GM18520 (cell line): ENCODE measurements around the gene DBP.
"Not testable (repeated sequence)": the region's sequence is repeated elsewhere in the genome, so short reads cannot be mapped to it uniquely, and the experiment has no call there.

ENCODE experiments used
- ATAC-seq: cut with Tn5 transposase; IDR thresholded peaks from one replicate; pipeline ENCODE4 v1.9.1; 2021; ENCODE audit not compliant: unreplicated experiment

The DBP gene, protein sequence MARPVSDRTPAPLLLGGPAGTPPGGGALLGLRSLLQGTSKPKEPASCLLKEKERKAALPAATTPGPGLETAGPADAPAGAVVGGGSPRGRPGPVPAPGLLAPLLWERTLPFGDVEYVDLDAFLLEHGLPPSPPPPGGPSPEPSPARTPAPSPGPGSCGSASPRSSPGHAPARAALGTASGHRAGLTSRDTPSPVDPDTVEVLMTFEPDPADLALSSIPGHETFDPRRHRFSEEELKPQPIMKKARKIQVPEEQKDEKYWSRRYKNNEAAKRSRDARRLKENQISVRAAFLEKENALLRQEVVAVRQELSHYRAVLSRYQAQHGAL

DNA sequence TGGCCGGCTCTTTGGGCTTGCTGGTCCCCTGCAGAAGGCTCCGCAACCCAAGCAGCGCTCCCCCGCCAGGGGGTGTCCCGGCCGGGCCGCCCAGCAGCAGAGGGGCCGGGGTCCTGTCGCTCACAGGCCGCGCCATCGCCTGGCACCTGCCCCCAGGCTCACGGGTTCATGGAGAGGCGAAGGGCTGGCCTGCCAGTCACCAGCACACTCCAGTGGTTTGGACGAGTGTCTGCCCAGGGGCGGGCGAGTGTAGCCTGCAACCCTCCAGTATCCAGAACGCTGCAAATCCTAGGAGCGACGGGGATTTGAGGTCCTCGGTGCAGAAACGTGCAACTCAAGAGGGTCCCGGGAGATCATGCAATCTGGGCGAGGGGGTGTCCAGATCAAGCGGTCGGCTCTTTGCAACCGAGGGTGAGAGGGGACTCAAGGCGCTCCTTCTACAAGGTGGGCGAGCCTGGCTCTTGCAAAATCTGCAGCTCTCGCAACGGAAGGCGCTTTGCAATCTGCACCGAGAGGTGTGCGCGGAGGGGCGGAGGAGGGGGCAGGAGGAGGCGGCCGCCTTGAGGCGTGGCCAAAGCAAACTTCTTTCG lies at the start of gene DBP:
Gene DBP, minus strand, starts transcription at position 521 of the 590 bp plus-strand sequence. Its CDS starts 385 bp downstream, at position 136.
- no peak for ATAC-seq

DNA sequence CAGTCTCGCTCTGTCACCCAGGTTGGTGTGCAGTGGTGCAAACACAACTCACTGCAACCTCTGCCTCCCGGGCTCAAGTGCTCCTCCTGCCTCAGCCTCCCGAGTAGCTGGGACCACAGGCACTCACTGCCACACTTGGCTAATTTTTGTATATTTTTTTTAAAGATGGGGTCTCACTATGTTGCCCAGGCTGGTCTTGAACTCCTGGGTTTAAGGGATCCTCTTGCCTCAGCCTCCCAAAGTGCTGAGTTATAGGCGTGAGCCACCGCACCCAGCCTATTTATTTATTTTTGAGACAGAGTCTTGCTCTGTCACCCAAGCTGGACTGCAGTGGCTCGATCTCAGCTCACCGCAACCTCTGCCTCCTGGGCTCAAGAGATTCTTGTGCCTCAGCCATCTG lies 49.5 kb upstream of the DBP start:
- not testable (repeated sequence) for ATAC-seq

DNA sequence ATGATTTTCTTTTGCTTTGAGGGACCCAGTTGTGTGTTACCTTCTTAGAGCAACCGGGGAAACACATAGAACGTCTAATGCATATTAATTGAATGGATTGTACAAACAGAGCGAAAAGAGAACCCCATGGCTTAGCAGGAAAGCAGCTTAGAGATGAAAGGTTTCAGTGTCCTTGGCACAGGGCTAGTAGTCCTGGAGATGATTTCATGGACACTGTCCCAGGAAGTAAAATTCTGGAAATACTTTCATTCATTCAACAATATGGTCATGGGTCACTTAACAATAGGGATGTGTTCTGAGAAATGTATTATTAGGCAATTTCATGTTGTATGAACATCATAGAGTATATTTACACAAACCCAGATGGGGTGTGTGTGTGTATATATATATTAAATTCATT lies 48.9 kb upstream of the DBP start:
- no peak for ATAC-seq

DNA sequence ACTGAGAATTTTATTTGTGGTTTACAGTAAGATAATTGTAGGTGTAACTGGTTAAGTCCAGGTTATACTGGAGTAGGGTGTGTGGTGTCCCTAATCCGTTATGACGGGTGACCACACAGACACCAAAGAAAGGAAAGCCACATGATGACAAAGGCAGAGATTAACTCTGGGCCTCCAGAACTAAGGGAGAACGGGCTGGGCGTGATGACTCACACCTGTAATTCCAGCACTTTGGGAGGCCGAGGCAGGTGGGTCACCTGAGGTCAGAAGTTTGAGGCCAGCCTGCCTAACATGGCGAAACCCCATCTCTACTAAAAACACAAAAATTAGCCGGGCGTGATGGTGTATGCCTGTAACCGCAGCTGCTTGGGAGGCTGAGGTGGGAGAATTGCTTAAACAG lies 48.4 kb upstream of the DBP start:
- no peak for ATAC-seq

DNA sequence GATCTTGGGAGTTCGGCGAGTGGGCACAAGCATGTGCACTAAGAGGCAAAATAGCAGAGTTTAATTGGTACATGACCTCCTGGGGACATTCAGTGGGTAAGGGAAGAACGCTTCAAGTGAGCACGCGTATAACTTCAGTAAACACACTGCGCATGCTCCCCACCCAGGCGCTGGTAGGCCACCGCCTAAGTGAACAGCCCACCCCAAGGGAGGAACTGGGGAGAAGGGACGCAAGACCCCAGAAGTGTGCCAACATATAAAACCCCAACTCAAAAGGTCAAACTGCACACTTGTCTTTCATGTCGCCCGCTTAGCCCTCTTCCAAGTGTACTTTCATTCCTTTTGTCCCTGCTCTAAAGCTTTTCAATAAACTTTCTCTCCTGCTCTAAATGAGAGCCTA lies 46.2 kb upstream of the DBP start:
- ATAC-seq, result no peak

DNA sequence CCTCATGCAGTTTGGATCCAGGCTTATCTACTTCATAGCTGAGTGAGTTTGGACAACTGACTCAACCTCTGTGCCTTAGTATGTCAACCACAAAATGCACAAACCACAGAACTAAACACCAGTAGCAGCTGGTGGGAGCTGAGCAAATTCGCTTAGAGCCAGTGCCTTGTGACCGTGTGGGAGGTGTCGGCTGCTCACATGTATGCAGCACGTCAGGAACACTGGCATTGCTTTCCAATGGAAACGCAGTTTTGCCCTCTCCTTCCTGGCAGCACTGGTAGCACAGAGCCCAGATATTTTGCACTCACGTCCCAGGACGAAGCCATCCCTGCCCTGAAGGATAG lies 43.9 kb upstream of the DBP start:
- no peak for ATAC-seq

DNA sequence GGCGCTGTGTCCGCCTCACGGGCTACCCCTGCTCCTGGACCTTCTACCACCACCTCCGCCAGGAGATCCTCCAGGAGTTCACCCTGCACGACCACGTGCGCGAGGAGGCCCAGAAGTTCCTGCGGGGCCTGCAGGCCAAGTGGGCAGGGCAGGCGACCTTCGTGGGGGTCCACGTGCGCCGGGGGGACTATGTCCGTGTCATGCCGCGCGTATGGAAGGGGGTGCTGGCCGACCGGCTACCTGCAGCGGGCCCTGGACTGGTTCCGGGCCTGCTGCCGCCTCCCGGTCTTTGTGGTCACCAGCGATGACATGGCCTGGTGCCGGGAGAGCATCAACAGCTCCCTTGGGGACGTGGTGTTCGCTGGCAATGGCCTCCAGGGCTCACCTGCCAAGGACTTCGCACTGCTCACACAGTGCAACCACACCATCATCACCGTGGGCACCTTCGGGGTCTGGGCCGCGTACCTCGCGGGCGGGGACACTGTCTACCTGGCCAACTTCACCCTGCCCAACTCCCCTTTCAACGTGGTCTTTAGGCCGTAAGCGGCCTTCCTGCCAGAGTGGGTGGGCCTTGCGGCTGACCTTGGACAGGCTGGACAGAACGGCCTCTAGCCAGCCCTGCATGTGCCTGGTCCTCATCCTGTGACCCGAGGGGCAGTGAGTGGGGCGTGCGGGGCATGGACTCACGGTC lies 43.4 kb upstream of the DBP start:
- ATAC-seq, result no peak

DNA sequence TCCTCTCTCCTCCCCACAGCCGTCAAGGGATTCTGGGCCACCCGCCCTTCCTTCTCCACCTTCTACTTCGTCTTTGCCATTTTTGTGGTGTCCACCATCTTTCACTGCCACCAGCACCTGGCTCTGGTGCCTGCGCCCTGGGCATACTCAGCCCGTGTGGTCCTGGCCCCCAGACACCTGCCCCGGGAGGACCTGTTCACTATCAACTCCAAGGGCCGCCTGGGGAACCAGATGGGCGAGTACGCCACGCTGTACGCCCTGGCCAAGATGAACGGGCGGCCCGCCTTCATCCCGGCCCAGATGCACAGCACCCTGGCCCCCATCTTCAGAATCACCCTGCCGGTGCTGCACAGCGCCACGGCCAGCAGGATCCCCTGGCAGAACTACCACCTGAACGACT lies 42.8 kb upstream of the DBP start:
- ATAC-seq, result not testable (repeated sequence)

DNA sequence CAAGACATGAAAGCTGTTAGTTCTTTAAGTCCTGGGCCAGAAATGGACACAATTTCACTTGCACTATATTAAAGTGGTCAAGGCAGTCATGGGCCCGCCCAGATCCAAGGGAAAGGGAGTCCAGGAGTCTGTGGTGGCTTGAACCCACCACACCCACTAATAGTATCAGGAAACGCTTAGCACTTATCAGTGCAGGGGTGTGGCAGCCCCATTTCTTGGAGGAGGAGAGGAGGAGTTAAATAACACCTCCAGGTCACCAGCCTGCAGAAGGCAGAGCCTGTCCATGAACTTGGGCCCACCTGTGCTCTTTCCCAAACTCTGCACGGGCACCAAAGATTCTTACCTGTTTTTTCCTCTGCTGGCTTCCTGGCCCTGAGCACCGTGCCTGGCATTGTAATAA lies 41.0 kb upstream of the DBP start:
- no peak for ATAC-seq

DNA sequence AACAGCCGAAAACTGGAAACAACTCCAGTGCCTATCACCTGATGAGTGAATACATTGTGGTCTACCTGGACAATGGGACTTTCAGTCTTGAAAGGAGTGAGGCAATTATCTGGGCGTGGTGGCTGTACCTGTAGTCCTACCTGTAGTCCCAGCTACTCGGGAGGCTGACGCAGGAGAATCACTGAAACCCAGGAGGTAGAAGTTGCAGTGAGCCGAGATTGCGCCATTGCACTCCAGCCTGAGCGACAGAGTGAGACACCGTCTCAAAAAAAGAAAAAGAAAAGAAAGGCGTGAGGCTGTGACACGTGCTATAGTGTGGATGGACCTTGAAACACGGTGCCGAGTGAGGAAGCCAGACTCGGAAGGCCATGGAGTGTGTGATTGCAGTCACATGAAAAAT lies 39.7 kb upstream of the DBP start:
- no peak for ATAC-seq

DNA sequence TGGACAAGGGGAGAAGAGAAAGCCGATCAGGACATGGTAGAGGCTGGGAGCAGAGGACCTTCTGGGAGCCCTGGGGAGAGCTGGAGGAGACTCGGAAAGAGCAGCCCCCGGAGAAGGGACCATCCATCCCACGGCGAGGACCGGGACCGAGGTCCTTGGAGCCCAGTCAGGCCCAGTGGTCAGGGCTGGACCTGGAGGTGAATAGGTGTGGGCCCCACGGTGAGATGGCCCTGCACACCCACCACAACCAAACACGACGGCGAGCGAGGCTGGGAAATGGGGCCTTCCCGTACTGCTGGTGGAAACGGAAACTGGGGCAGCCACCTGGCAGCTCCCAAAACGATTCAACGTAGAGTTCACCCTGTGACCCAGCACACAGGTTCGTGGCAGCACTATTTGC lies 39.3 kb upstream of the DBP start:
- ATAC-seq, result no peak

DNA sequence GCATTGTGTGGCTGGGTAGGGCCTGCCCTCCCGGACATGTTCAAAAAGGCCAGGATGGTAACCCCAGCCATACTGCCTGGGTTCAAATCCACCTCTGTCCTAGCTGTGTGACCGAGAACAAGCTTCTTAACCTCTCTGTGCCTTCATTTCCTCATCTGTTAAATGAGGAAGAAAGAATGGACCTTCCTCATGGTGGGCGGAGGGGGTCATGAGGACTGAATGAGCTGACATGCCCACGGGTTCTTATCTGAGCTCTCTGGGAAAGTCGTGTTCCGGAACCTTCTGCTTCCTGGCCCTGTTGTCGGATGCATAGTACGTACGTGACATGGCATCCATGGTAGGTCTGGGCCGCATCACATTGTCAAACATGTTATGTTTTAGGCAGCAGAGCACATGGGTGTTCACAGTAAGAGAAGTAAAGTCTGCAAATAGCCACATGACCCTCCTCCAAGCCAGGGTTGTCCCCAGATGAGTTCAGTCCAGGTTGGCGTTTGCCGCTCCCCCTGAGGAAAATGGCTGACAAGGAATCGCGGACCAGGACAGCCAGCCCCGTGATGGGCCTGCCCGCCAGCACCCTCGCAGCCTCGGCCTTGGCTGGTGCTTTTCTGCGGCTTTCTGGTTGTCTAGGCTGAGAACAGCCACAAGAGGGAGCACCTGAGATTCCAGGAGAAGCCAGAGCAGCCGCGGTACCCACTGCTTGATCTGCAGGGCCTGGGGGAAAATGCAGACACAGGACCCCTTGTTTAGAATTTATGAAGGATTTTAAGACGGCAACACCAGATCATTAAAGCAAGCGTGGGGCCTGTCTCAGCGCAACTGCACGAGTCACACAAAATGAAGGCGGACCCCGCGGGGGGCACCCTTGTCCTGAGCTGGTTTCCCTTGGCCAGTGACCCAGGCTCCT lies 38.0 kb upstream of the DBP start:
- no peak for ATAC-seq

DNA sequence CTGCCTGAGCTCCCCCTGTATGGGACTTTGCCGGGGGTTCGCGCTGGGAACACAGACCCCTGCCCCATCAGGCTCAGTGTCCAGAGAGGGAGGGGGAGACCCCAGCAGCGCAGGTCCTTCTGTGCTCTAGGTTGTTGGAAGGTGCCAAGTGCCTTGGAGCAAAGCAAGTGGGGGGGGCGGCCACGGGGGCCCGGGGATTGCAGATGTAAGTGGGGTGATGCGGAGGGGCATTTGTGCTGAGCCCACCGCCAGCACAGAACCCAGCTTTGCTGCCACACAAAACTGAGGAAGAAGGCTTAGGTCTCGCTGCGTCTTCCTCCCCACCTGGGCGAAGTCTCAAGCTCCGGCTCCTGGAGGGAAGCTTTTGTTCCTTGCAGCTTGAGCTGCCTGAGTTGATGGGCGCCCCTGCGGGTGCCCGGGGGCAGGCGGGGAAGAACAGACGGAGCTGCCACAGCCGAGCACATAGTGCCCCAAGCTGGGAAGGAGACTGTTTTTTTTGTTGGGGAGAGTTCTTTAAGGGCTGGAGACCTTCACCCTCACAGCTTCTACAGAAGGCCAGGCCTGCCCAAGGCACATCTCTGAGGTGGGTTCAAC lies 37.1 kb upstream of the DBP start:
- no peak for ATAC-seq

DNA sequence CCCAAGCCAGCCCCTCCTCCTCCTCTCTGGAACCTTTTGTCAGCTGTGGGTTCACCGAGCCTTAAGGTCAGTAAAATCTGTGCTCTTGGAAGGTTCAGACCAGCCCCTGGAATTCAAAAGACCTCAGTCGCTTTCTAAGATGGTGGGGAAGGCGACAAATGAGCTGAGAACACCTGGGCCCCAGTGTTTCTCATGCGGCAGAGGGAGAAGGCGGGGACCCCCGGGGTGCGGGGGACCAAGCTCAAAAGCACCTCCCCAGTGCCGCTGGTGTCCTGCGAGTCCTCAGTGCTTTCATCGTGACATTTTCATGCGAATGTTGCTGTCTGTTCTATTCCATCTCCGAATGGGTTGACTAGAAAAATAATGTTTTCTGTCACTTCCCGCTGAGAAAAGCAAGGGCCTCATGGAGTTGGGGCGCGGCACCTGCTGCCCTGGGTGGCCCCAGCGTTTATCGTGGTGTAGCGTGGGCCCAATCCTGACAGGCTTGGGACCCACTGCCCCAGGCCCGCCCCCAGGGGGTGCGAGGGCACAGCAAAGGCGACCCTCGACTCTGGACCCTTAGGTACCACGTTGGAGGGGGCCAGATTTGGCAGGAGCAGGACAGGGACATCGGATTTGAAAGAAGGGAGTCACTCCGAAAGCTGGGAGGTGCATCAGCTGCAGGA lies 36.4 kb upstream of the DBP start:
- no peak for ATAC-seq

DNA sequence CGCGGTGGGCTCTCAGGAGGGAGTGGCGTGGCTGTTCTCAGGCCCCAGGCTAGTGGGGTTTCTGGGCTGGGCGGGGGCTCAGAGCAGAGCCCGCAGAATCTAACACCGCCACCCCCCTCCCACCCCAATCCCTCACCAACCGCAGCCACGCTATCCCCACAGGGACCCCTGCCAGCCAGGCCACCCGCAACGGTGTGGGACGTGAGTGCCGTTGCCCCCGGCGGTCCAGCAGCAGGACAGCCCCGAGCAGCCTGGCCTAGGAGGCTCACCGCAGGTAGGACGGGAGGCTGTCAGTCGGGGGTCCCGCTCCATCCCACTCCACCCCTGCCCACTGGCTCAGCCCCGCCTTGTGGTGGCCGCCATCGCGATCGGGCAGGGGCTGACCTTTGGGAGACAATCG lies 35.8 kb upstream of the DBP start, which contains the start of gene NTN5:
Gene NTN5, minus strand, starts transcription at position 24 of the 400 bp plus-strand sequence. CDS start 2,031 bp downstream, outside the sequence.
- no peak for ATAC-seq

DNA sequence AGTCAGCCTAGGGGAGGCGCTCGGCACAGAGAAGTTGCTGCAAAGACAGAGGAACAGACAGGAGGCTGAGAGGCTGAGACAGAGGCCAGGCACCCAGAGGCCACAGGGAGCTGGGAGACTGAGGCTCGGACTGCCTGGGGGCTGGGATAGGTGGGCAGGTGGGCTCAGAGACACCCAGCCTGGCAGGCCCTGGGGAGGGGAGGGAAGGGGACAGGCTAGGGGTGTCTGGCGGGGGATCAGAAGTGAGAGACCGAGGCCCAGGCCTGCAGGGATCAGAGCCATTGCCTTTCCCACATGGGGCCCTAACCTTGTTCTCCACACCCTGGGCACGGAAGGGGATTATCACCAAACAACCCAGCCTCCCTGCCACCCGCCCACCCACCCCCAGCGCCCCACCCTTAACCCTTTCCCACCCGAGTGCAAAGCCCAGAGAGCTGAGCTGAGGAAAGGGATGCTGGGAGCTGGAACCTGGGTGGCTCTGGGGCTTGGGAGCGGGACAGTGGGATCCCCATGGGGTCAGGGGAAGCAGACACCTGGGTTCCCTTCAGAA lies 34.3 kb upstream of the DBP start:
- ATAC-seq, result no peak

DNA sequence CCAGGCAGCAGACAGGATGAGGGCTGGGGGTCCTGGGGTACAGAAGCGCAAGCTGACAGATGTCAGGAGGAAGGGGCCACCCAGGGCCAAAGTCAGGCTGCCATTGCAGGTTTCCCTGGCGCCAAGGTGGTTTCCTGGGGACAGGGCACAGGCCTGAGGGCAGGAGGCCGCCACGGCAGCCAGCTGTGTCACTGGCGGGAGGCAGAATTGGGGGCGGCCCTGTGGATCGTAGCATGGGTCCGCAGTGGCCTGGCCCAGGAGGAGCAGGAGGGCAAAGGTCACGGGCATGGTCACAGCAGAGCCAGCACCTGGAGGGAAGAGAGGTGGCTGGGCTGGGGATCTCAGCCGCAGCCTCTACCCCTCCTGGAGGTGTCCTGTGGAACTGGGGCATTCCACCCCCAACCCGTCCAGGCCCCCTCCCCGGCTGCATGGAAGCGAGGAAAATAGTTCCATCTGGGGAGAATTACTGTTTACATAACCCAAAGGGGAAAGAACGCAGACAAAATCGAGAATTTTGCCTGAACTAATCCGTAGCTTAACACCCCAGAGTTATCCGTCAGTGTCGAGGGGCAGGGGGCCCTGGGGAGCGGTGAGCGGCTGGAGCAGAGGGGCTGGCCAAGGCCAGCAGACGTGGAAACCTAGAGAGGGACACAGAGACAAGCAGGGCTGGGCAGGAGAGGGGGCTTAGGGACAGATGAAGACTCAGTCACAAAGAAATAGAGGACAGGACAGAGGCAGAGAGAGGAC lies 33.7 kb upstream of the DBP start:
- ATAC-seq, result no peak

DNA sequence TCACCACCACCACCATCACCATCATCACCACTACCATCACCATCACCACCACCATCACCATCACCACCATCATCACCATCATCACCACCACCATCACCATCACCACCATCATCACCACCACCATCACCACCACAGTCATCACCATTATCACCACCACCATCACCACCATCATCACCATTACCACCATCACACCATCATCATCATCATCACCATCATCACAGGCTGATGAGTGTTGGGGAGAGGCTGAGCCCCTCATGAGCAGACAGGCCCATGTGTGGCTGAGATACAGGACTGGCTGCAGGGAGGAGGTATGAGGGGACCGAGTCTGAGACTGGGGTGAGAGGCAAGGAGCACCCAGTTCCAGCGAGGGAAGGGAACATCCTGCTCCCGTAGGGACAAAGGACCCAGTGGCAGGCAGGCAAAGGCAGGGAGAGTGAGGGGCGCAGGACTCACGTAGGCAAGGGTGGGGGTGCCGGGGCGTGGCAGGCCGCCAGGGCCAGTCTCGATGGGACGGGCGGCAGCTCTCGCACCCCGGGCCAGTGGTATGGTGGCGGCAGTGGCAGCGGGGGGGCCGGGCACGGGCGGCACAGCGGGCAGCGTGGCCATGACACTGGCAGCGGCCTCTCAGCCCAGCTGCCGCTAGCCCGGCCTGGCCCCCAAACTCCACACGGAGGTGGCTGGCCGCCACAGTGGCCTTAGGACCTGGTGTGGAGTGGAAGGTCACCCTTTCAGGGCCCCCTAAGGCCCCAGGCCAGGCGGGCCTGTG lies 32.9 kb upstream of the DBP start:
- no peak for ATAC-seq

DNA sequence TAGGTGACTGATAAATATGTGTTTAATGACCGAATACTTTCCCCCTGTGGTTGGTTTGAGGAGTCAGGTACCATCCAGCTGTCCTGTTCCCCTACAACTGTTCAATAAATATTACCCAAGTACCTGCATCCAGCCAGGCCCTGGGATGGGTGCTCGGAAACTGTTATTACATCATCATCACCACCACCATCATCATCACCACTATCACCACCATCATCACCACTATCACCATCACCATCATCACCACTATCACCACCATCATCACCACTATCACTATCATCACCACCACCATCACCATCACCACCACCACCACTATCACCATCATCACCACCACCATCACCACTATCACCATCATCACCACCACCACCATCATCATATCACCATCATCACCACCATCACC lies 31.6 kb upstream of the DBP start:
- ATAC-seq, result no peak
